Fibroblast of the aortic adventitia (primary cell): ENCODE results near the gene LTB. TPM values are rescaled to one million over a fixed set of nuclear protein-coding genes. Genes with fewer than 3 reads are reported as not detected.
A peak's percentile ranks its signal among the peaks of the same experiment; 100 is the strongest.

Experiments
- DNase-seq: peaks from one replicate; pipeline ENCODE4 v3.0.0-alpha.2; 2010; ENCODE audit warnings: low read depth
- H3K4me3 ChIP-seq: 2 replicates; pipeline ENCODE4 v1.5.1; 2011; ENCODE audit warnings: low read depth, mild to moderate bottlenecking, control low read depth, low read length, moderate library complexity
- CTCF ChIP-seq: IDR thresholded peaks from 2 replicates; pipeline ENCODE4 v1.5.1; 2011; ENCODE audit warnings: mild to moderate bottlenecking, low read length, control low read depth, inconsistent platforms; ENCODE audit not compliant: insufficient read depth
- total RNA-seq: library from RNA; depleted of rRNA; stranded (reverse); fragments of >200 nt; gene quantifications from 2 replicates; pipeline ENCODE4 v1.2.3, GENCODE V29; 2012; ENCODE audit warnings: low replicate concordance

Gene LTB
- total RNA-seq, 1 donor = not detected

- no peak for DNase-seq
- no peak for TF ChIP-seq CTCF
- no peak overlapping the region for H3K4me3 ChIP-seq
These were observed 5.9 kb upstream of the LTB start for GRCh38 chr6:31587791-31588777.

- no peak overlapping the region for H3K4me3 ChIP-seq
- DNase-seq = no peak
- TF ChIP-seq CTCF = no peak
These were observed 4.5 kb upstream of the LTB start for GRCh38 chr6:31586599-31587281.

- H3K4me3 ChIP-seq = no peak within 1 kb of the TSS
- TF ChIP-seq CTCF = no peak
- DNase-seq = no peak
These were observed 3.8 kb upstream of the LTB start, which contains the start of gene LST1 for GRCh38 chr6:31586008-31586407. LST1 (plus strand) TSS chr6:31586277; CDS start chr6:31587300, 1,023 bp downstream.

GRCh38 chr6:31585491-31585890 is 3.3 kb upstream of the LTB start:
- no peak for DNase-seq
- peak; percentile 27 for TF ChIP-seq CTCF

GRCh38 chr6:31581434-31582229 is 592 bp downstream of the LTB start:
- H3K4me3 ChIP-seq = peak overlapping the region; percentile 89
- TF ChIP-seq CTCF = no peak
- DNase-seq = no peak

More at GRCh38 chr6:31585491-31585890, 3.3 kb upstream of the LTB start:
- H3K4me3 ChIP-seq = no peak overlapping the region

- peak overlapping the region; percentile 89 for H3K4me3 ChIP-seq
- peak; percentile 73 for DNase-seq
- peak; percentile 80 for TF ChIP-seq CTCF
These were observed 1.3 kb downstream of the LTB start for GRCh38 chr6:31580807-31581433.
